ENCODE results near the gene PGP. TPM values are rescaled to one million over a fixed set of nuclear protein-coding genes. Genes with fewer than 3 reads are reported as not detected.

Gene PGP
- total RNA-seq, 1 donor from 2014 or later: 24.9 TPM

DNA sequence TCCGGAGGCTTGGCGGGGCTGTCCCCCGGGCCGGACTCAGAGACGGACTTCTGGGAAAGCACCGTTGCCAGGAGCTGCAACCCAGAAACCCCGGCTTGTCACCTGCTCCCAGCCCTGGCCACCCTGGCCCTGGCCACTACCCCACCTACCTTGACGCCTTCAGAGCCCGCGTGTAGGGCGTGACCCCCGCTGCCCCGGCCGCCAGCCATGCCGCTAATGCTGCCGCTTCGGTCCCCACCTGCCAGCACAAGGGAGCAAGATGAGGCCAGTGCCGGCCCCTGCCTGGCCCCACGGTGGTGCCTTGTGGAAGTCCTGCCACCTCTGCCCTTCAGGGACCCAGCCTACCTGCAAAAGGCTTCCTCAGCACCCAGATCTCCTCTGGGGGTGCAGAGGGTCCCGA is 29.7 kb downstream of the PGP start:
- DNase-seq (ENCODE audit: extremely low read depth, low read depth, low spot score): no peak

DNA sequence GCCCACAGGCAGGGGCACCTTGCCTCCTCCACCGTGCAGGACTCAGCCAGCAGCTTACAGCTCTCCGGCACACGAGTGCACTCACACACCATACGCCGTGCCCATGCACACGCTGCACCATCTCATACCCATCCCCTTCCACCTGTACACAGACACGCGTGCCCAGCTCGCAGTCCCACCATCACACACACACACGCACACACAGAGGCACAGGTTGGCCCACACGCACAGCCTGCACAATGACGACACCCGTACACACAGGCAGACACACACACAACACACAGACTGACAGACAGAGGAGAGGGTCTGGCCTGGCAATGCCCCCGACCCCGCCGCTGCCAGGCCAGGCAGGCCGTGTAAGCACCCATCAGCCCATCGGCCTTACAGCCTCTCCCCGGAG is 30.3 kb downstream of the PGP start:
- DNase-seq (ENCODE audit: extremely low read depth, low read depth, low spot score): no peak

DNA sequence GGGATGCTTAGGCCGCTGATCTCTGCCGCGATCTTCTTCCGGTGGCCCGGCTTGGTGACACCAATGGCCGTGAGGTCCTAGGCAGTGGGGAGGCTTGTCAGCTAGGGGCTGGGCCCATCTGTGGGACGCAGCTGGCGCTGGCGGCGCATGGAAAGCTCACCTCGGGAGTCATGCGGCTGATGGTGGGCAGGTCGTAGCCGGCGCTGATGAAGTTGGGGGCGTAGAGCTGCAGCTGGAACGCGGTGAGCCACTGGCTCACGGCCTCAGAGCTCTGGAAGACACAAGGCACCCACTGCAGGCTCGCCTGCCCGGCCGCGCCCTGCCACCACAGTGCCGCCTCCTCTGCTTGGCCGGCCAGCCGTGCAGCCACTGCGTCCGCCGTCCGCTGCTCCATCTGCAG is 31.0 kb downstream of the PGP start:
- no peak for DNase-seq (ENCODE audit: extremely low read depth, low read depth, low spot score)

DNA sequence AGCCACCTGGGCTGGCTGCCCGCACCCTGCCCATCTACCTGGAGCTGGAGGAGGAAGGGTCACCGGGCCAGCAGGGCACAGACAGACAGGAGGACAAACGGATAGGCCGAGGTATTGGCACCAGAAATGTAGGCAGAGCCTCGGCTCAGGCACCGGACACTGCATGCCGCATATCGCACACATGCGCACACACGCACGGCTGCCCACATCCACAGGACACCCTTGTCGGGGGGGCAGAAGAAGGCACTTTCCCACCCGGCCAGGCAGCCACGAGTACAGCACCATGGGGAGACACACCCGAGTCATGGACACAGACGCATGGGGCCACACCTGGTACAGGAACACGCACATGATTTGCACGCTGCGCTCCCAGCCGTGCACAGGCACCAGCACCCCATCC is 32.7 kb downstream of the PGP start:
- no peak for DNase-seq (ENCODE audit: extremely low read depth, low read depth, low spot score)

DNA sequence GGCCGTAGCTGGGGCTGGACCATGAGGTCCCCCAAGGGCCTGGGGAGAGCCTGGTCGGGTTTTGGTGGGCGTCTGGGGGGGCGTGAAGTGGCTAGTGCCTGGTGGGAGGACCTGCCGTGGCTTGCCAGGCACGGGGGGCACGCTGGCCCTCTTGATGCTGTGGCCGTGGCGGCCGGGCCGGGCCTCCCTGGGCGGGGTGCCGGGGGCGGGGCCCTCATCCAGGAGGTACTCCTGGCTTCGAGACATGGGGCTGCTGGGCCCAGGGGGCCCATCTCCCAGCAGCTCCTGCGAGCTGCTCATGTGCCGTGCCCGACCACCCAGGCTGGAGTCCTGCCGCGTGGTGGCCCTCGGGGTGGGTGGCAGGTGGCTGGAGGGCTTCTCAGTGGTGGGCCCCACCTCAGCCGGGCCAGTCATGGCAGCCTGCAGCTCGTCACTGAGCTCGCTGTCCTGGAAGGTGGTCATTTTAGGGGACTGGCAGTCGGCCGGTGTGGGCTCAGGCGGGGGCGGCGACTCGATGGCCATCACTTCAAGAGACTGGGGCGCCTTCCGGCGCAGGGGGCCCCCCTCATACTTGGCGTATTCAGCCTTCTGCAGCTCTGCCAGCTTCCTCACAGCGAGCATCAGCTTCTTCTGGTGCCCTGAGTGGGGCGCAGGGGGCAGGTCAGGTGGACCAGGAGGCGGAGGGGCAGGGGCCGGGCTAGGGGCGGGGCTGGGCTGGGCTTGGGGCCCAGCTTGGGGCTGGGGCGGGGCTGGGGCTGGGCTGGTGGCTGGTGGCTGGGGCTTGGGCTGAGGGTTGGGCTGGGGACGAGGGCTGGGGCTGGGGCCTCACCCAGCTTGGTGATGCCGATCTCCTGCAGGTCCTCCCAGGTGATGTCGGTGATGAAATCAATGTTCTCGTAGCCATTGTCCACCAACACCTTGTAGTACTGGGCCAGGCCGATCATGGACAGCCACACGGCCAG is 33.4 kb downstream of the PGP start:
- DNase-seq (ENCODE audit: extremely low read depth, low read depth, low spot score): no peak

DNA sequence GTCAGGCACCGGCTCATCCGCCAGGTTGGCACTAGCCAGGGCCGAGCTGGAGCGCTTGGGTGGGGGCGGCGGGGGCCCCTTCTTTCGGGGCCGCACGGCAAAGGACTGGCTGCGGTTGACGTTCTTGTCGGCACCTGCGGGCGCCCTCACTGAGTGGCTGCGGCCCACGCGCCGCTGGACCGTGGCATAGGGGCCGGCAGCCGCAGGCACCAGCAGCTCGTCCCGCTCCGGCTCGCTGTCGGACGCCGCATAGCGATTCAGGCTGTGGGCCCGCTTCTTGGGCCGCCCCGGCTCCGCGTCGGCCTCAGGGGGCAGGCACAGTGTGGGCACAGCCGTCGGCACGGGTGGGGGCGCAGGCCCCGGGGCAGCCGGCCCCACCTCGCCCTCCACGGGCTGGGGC is 34.2 kb downstream of the PGP start:
- no peak for DNase-seq (ENCODE audit: extremely low read depth, low read depth, low spot score)

DNA sequence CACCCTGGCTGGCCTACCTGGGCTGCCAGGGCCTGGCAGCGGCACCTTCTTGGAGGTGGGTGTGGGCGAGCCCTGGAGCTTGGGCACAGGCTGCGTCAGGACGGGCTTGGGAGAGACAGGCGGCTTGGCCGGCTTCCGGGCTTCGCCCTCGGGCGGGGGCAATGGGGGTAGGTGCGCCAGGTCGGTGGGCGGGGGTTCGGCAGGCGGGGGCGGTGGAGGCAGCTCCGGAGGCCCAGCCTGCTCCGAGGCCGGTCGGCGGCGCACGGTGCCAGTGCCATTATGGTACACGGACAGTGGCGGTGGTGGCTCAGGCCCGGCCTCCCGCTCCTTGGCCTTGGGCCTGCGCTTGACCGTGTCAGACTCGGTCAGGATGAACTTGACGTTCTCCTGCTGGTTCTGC is 35.1 kb downstream of the PGP start:
- DNase-seq (ENCODE audit: extremely low read depth, low read depth, low spot score): no peak

DNA sequence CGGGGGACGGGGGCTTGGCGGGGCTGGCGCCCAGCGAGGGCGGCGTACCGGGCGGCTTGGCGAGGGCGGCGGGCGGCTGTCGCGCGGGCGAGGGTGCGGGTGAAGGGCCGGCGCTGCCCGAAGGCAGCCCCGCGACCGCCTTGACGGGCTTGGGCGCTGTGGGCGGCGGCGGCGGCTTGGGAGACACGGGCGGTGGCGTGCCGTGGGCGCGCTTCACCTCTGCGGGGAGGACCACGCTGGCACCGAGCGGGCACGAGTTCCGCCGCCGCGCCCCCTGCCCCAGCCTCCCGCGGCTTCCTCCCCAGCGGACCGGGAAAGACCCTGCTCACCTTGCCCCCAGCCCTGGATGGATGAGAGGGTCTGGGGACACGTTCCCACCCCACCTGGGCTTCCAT is 35.5 kb downstream of the PGP start:
- no peak for DNase-seq (ENCODE audit: extremely low read depth, low read depth, low spot score)

DNA sequence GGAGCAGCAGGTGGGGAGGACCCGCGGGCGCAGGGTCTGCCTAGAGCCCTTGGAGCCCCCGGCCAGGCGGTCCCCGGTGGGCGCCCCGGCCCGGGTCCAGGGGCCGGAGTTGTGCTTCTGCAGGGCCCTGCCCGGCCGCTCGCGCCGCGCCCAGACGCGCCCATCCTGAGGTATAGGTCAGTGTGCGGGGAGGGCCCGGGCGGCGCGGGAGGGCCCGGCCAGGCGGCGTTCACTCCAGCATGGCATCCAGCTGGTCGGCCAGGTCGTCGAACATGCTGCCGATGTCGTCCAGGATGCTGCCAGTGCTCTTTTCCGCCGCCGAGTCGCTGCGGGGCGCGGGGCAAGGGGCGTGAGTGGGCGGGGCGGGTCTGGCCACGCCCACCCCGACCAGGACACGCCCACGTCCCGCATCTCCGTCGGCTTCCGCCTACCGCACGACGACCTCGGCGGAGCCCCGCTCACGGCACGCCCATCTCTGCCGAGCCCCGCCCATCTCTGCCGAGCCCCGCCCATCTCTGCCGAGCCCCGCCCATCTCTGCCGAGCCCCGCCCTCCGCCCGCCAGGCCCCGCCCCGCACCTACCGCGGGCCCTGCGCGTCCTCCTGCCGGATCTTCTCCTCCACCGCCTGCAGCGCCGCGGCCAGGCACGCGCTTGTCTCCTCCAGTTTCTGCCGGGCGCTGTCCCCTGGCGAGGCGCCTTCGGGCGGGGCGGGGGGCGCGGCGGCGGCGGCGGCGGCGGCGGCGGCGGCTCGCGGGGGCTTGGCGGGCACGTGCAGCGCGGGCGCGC is 36.1 kb downstream of the PGP start:
- no peak for DNase-seq (ENCODE audit: extremely low read depth, low read depth, low spot score)

DNA sequence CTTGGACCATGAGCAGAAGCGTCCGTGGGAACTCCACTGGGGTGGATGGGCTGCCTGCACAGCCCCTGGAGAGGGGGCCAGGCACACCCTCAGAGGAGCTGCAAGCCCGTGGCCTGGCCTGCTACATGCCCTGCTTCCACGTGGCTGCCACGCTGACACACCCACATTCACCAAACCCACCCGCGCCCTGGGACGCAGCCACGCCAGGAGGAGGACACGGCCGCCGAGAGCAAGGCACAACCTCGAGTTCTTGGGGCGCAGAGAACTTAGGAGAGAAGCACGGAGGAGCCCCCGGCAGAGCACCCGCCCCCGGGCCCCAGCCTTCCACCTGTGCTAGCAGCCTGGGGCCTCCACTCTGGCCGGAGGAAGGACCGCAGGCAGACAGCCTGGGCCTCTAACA is 37.1 kb downstream of the PGP start:
- no peak for DNase-seq (ENCODE audit: extremely low read depth, low read depth, low spot score)

DNA sequence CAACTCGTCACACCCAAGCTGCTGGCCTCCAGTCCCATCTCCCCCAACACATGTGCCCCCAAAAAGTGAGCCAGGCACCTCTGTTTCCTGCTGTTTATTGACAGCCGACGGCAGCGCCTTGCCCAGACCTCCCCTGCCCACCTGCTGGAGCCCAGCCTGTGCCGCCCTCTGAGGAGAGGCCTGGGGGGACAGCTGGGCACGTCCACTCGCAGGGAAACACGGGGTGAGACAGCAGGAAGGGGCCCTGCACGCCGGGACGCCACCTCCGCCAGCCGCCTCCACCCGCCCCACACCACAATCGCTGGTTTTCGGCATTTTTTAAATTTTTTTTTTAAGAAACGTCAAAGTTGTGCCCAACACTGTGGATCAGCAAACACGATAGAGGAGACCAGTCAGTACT is 37.5 kb downstream of the PGP start:
- no peak for DNase-seq (ENCODE audit: extremely low read depth, low read depth, low spot score)

DNA sequence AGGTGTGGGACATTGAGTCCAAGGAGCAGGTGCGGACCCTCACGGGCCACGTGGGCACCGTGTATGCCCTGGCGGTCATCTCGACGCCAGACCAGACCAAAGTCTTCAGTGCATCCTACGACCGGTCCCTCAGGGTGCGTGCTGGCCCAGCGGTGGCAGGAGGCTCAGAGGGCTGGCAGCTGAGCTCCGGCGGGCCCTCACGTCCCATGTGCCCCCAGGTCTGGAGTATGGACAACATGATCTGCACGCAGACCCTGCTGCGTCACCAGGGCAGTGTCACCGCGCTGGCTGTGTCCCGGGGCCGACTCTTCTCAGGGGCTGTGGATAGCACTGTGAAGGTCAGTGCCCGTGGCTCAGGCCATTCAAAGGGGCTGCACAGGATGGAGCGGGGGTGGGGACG is 38.6 kb downstream of the PGP start:
- DNase-seq (ENCODE audit: extremely low read depth, low read depth, low spot score): no peak

DNA sequence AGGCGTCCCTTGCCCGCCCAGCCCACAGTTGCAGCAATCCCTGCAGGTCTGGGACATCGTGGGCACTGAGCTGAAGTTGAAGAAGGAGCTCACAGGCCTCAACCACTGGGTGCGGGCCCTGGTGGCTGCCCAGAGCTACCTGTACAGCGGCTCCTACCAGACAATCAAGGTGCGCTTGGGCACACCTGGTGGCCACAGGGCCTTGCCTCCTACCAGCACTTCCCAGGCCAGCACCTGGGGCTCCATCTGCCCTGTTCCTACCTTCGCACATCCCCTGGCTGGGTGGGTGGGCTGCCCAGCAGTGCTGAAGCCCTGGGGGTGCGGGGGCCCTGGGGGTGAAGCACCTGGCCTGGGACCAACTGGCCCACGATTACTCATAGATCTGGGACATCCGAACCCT is 39.2 kb downstream of the PGP start:
- no peak for DNase-seq (ENCODE audit: extremely low read depth, low read depth, low spot score)

DNA sequence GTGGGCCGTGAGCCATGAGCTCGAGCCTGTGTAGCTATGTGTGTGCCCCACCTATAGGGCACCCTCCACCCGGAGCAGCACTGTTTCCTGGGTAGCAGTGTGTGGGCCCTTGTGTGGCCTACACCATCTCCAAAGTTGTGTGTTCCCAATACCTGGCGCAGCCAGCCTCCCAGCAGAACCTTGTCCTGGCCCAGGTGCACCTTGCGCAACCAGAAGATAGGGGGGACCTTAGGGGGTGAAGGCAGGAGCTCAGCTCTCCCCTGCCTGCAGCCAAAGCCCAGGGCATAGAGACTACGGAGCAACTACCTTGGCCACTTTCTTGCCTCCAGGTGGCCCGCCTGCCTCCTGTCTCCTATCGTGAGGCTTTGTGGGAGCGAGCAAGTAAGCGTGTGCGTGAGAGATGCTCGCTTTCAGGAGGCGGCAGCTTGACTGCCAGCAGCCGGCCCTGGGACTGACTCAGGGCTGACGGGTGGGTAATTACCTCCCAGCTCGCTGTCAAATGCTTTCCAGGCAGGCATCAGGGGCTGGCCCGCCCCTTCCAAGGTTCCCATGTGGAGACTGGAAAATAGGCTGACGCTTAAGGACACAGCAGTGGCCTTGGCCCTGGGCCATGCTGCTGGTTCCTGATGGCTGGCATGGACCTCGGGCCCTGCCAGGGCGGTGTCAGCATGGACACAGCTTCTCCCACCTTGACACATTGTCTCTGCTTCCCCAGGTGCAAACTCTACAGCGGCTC is 40.1 kb downstream of the PGP start:
- DNase-seq (ENCODE audit: extremely low read depth, low read depth, low spot score): no peak

DNA sequence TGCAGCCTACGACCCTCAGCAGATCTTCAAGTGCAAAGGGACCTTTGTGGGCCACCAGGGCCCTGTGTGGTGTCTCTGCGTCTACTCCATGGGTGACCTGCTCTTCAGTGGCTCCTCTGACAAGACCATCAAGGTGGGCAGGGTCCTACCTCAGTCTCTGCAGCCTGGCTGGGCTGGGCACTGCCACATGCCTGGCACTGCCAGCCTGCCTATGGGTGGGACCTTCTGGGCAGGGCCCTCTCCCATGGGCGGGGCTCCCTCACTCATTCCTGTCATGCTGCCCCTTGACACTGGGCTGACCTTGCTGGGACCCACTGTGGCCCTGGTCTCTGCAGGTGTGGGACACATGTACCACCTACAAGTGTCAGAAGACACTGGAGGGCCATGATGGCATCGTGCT is 40.7 kb downstream of the PGP start:
- no peak for DNase-seq (ENCODE audit: extremely low read depth, low read depth, low spot score)

DNA sequence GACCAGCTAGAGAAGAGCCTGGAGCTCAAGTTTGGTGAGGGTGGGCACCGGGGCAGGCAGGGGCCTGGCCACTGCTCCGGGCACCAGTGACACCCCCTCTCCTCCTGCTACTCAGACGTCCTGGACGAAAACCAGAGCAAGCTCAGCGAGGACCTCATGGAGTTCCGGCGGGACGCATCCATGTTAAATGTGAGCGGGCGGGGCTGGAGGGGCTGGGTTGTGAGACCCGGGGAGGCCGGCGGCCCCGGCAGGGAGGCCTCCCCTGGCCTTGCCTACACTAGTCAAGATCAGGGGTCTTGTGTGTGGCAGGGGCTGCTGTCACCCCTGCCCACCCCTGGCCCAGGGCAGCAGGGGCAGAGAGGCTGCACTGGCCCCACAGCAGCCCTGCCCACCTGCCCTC is 41.3 kb downstream of the PGP start:
- DNase-seq (ENCODE audit: extremely low read depth, low read depth, low spot score): no peak

DNA sequence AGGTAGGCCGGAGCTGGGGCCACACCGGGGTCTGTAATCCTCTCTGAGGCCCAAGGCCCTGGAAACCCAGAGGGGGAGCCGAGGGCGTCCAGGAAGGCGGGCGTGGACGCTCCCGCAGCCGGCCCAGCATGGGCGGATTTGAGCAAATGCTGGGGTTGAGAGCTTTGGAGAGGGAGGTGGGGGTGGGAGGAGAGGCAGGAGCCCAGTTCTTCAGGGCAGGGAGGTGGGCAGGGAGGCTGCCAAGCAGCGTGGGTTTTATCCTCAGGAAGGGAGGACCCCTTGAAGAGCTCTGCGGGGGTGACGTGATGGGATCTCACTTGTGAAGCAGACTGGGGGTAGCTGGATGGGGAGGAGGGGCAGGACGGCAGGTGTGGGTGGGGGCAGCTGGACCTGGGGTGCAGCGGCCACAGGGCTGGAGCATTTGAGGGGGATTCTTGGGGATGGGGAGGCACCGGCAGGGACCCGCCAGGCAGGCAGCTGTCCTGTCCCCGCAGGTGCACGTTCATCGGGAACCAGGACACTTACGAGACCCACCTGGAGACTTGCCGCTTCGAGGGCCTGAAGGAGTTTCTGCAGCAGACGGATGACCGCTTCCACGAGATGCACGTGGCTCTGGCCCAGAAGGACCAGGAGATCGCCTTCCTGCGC is 41.8 kb downstream of the PGP start:
- no peak for DNase-seq (ENCODE audit: extremely low read depth, low read depth, low spot score)

DNA sequence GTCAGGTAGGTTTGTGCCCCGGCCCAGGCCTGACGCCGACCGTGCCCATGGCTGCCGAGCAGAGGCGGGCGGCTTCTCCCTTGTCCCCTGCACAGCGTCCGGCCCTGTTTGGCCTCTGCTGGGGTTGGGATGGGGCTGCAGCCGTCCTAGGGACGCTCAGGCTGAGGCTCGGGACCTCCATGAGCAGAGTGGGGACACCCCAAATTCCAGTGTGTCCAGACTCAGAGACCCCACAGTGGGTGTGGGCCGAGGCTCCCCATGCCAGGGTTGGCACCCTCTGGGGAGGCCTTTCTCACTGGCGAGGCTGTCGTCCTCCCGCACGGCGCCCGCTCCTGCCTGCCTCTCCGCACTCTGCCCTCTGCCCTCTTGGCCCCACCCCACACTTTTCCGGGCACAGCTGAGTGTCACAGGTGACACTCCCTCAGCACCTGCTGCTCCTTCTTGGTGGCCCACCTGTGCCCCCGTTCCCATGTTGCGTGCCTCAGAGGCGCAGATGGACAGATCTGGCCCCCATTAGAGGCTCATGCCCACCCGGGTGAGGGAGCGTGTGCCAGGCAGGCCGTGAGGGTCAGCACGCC is 43.0 kb downstream of the PGP start:
- DNase-seq (ENCODE audit: extremely low read depth, low read depth, low spot score): no peak

DNA sequence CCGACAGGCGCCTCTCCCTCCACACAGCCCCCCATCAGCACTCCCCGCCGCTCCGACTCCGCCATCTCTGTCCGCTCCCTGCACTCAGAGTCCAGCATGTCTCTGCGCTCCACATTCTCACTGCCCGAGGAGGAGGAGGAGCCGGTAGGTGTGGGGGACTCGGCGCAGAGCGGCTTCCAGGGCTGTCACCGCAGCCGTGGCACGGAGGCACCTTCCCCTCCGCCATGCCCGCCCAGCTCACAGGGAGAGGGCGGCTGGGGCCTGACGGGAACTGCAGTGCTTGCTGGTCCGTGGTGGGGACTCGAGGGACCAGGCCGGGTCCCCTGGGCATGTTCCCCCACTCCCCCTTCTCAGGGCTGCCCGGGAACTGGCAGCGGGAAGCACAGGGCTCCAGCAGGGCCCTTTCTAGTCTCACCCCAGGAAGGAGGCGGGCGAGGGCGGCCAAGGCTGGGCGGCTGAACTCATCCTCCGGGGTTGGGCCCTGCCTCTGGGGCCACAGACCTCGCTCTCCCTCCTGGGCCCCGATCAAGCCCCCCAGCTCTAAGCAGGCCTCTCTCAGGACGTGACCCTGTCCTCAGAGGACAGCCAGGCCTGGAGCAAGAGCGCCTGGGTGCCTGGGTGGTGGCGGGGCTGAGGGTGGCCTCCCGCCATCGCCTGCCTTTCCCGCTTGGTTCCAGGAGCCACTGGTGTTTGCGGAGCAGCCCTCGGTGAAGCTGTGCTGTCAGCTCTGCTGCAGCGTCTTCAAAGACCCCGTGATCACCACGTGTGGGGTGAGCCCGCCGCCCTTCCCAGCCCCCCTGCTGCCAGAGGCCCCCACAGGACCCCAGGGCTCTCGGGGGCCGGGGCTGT is 43.8 kb downstream of the PGP start:
- DNase-seq (ENCODE audit: extremely low read depth, low read depth, low spot score): no peak

DNA sequence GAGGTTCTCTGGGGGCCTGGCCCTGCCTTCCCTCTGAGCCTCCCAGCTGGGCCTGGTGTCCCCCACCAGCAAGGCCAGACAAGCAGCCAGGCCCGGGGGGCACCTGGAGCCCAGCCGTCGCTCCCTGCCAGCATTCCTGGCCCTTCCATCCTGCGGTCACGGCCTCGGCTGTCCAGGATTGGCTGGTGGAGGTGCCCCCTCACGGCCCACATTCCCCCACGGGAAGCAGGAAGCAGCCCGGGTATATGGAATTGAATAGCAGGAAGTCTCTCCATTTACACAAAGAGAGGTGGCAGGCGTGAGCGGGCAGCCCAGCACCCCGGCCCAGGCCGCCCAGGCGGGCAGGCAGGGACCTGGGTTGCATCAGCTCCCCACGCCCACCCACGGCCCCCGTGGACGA is 44.6 kb downstream of the PGP start:
- DNase-seq (ENCODE audit: extremely low read depth, low read depth, low spot score): peak; percentile 57

All from glomerular endothelial cell (primary cell).